H1 (cell line): ENCODE results near the gene STK16. TPM values are rescaled to one million over a fixed set of nuclear protein-coding genes. Genes with fewer than 3 reads are reported as not detected.

Experiments used
- HDAC2 ChIP-seq, 2 experiments: fragments of 300-600 bp in 1 of 2; sonication (generic) in 1 of 2; IDR thresholded peaks; 2 replicates each; pipeline ENCODE4 v1.6.1; 2011 to 2012; ENCODE audit warnings: low read depth in 2 of 2, low read length in 2 of 2, mild to moderate bottlenecking in 2 of 2, moderate library complexity in 2 of 2, borderline replicate concordance in 1 of 2, inconsistent platforms in 1 of 2
- KDM1A ChIP-seq: fragments of 200-600, 300-600 bp; sonication (generic); IDR thresholded peaks from 2 replicates; pipeline ENCODE4 v1.7.1; 2016; ENCODE audit warnings: mild to moderate bottlenecking, low read length, borderline replicate concordance
- polyA plus RNA-seq, 7 experiments: library from polyadenylated mRNA; depleted of rRNA in 3 of 7; stranded (reverse) in 5 of 7; unstranded in 2 of 7; fragments of >200 nt in 5 of 7; fragments of 200-250 nt in 2 of 7; gene quantifications; 1 replicate in 5 of 7; 2 replicates in 1 of 7; 4 replicates in 1 of 7; pipeline versions ENCODE4 v1.2.1 to v1.2.3, GENCODE V29; 2011 to 2013; ENCODE audit warnings: missing spikeins in 2 of 7, mixed read lengths in 2 of 7
- total RNA-seq: library from RNA; stranded (reverse); fragmentation: NEBNext Ultra II Directional; extraction: Animal tissue kit (Norgen Biotek cat#: 25700); gene quantifications from 2 replicates; pipeline ENCODE4 v1.2.1, GENCODE V29; 2021

STK16 gene
- total and polyA plus RNA-seq, 2 of the 8 experiments (the other 6 are each of a cell fraction or from before 2014, with no cell fraction given): 21.3 to 51.4 TPM

DNA sequence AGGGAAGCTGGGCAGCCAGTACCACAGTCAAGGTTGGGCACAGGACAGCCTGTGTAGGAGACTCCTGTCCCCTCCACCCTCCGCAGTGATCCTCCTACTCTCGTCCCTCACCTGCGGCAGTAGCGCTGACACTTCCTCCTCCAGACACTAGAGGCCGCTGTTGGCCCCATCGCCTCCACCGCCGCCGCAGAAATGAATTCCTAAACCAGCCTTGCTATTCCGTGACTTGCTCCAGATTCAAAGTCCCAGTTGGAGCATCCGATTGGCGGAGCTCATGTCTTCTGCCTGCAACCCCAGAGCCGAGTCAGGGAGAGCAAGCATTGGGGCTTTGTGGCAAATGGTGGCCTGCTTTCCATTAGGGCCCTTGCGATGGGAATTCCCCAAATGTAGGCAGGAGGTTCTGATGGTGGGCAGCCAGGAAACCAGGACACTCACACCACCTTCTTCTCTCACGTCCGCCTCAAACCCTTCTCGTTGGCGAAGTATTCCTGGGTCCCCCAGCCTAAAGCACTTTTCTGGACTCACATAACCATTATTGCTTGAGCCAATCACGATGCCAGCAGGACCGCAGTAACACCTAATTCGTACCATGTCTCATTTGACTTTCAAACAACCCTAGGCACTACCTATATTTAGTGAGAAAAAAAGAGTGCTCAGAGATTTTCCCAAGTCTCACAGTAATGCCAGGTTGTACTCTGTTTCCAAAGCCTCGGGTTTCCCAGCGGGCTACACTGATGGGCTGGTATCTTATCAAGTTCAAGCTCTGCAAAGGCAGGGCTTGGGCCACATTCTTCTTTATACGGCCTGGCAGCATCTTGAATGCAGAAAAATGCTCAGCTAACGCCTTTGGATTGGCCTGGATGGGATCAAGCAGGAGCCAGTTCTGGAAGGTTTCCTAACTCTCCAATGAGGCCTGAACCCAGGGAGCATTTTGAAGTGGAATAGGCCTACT is 32.7 kb downstream of the STK16 start (continued):
- TF ChIP-seq HDAC2 (IDR thresholded peaks at IDR 0.05; ENCODE audit: borderline replicate concordance in 1 of 2, low read depth in 2 of 2, low read length in 2 of 2) (no peak), KDM1A (no peak)
